Kasumi-1 (cell line): ENCODE measurements around the gene ZNF117.
A peak's percentile ranks its signal among the peaks of the same experiment; 100 is the strongest.
"Not testable (repeated sequence)": the region's sequence is repeated elsewhere in the genome, so short reads cannot be mapped to it uniquely, and the experiment has no call there.

Source experiments
- DNase-seq, 2 experiments: peaks; one replicate each; lab custom pipeline; 2025; lab: John Stamatoyannopoulos, UW

Gene ZNF117

GRCh38 chr7:64997164-64997908, 6.5 kb upstream of the ZNF117 start:
- no peak for DNase-seq

DNA sequence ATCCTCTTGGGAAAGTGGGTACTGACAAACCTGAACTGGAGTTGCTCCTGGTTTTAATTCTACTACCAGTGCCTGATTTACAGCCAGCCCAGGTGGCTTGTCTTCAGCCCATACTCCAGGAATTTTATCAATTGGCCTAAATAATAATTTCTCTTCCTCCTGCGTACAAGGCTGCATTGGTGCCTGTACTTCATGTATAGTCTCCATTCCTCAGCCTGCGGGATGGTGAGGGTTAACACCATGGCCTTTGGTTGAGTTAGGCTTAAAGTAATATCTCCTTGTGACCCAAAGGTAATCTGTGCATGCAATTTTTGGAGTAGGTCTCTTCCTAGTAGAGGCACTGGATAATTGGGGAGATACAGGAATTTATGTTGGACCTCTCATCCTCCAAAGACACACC, 5.5 kb upstream of the ZNF117 start:
- no peak for DNase-seq

DNA sequence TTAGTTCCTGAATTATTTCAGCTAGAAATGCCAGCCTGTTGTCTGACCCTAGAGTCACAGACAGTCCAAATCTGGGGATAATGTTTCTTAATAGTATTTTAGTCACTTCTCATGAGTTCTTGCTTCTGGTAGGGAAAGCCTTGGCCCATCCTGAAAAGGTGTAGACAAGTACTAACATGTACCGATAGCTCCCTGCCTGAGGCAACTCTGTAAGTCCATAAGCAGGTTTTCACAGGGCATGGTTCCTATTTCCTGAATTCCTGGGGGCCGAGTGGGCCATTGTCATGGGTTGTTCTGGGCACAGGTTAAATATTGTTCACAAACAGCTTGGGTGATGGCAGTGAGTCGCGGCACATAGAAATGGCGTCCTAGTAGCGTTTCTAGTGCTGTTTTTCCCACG, 3.1 kb upstream of the ZNF117 start:
- DNase-seq, result no peak

GRCh38 chr7:64992971-64993370, 2.1 kb upstream of the ZNF117 start:
- DNase-seq, result no peak

GRCh38 chr7:64990216-64990615, 620 bp downstream of the ZNF117 start:
- no peak for DNase-seq

GRCh38 chr7:64978497-64979203, 12.2 kb downstream of the ZNF117 start:
- DNase-seq, result no peak

- no peak for DNase-seq
These were observed 25.2 kb downstream of the ZNF117 start for GRCh38 chr7:64965594-64965993.

DNA sequence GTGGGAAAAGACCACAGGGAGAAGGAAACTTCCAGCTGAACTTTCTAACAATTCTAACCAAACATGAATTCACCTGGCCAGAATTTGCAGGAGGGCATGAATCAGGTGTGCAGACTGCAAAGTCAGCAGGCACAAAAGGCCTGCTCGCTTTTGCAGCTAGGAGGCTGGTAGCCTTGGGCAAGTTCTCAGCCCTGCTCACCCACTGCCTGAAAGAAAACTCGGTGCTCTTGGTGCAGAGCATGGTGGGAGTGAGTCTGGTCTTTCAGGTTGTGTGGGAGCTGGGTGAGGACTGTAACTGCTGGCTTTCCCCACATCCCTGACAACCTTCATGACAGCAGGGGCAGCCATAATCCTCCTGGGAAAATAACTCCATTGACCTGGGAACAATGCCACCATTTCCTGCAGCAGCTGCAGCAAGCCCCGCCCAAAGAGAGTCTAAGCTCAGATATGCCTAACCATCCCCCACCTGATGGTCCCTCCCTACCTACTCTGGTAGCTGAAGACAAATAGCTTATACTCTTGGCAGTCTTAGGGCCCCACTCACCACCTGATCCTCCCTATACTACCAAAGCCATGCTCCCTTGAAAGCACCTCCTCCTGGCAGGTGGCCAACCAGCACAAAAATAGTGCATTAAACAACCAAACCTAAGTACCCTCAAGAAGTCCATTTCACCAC, 31.6 kb downstream of the ZNF117 start:
- no peak for DNase-seq

DNA sequence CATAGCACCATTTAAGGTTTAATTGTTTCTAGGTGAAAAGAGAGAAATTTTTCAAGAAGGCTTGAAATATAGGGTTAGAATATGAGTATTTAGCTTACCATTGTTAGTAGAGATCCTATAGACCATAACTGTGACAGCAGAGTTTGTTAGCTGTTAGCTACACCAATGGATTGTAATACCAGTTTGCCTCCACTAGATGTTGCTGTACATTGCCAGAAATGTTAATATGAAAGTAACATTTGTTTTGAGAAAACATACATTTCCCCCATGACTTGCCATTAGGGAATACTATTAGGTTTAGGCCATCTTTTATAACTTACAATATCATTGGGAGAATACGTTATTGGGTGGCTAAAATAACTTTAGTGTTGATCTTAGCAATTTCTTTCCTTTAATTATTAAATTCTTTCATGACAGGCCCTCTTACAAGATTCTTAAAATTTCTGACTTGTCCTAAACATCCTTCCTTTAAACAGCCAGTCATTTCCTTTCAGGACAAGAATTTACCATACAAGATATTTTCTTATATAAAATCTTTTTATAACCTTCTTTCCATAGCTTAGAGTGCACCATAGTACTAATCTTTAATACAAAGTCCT, 39.5 kb downstream of the ZNF117 start:
- peak; percentile 72 to 74 for DNase-seq

DNA sequence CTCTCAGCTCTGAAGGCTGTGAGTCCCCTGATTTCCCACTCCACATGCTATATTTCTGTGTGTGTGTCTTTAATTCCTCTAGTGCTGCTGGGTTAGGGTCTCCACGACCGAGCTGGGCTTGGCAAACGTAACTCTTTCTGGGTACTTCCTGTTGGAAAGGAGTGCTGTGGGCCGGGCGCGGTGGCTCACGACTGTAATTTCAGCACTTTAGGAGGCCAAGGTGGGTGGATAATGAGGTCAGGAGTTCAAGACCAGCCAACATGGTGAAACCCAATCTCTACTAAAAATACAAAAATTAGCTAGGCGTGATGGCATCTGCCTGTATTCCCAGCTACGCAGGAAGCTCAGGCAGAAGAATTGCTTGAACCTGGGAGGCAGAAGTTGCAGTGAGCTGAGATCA, 40.2 kb downstream of the ZNF117 start:
- DNase-seq, result not testable (repeated sequence)

GRCh38 chr7:64948774-64949173, 42.1 kb downstream of the ZNF117 start:
- DNase-seq, result not testable (repeated sequence)

- no peak for DNase-seq
These were observed 43.4 kb downstream of the ZNF117 start for GRCh38 chr7:64947252-64948000.

DNA sequence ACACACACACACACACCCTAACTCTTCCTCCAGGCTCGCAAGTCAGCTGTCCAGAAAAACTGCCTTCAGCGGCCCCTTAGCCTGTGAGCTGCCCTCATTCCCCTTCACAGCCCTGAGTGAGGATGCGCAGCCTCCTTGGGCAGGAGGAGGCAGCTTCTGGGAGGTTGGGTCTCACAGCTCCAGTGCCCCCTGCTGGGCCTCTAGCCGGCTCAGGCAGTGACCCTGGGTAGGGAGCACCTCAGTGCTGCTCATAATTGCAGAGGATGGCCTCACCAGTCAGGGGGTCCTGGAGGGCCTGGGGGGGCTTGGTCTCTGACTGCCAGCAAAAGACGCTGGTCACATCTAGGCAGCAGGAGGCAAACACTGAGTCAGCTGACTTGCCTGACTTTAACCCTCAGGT, 44.1 kb downstream of the ZNF117 start:
- peak; percentile 17 to 34 for DNase-seq

GRCh38 chr7:64945503-64946175, 45.2 kb downstream of the ZNF117 start:
- no peak for DNase-seq

DNA sequence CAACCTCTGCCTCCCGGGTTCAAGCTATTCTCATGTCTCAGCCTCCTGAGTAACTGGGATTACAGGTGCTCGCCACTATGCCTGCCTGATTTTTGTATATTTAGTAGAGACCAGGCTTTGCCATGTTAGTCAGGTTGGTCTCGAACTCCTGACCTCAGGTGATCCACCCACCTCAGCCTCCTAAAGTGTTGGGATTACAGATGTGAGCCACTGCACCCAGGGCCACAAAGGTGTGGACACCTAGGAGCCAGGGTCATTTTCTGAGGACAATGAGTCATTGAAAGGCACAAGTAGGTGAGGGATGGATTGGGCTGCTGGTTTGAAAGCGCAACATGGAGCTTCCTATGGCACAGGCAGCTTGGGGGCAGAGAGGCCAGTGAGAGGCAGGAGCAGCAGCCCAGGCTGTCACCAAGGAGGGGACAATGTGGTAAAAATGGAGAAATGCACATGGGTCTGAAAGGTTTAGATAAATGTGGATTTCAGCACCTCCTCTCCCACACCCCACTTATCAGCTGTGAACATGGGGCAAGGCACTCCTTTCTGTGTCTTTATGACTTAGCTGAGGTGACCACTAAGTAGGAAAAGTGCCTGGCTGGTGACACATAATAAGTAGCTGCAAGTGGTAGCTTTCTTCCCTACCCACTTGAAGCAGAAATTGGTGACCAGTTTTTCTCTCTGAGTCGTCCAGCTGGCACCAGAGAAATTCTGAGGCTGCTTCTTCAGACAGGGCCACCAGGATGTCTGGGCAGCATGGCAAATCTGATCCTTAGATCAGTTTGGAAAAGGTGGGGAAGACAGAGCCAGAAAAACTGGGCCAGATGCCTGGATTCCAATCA, 46.0 kb downstream of the ZNF117 start:
- not testable (repeated sequence) for DNase-seq

GRCh38 chr7:64940021-64940420, 50.8 kb downstream of the ZNF117 start:
- not testable (repeated sequence) for DNase-seq

DNA sequence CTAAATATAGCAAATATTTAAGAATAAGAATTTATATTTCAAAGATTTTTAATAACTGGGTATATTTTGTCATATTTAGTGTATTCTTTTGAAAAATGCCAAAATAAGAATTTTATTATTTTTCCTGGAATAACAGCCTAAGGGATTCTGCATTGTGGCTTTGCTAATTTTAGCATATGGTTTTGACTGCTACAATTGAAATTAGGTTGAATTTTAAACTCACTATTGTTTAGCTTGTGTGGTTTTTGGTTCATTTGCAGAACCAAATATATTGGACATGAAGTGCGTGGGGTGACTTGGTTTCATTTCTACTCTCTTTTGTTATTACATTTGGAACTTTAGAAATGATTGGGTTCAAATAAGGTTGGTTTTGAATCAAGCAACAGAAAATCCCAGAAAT, 52.3 kb downstream of the ZNF117 start:
- no peak for DNase-seq

GRCh38 chr7:64934478-64934877, 56.4 kb downstream of the ZNF117 start:
- DNase-seq, result no peak

DNA sequence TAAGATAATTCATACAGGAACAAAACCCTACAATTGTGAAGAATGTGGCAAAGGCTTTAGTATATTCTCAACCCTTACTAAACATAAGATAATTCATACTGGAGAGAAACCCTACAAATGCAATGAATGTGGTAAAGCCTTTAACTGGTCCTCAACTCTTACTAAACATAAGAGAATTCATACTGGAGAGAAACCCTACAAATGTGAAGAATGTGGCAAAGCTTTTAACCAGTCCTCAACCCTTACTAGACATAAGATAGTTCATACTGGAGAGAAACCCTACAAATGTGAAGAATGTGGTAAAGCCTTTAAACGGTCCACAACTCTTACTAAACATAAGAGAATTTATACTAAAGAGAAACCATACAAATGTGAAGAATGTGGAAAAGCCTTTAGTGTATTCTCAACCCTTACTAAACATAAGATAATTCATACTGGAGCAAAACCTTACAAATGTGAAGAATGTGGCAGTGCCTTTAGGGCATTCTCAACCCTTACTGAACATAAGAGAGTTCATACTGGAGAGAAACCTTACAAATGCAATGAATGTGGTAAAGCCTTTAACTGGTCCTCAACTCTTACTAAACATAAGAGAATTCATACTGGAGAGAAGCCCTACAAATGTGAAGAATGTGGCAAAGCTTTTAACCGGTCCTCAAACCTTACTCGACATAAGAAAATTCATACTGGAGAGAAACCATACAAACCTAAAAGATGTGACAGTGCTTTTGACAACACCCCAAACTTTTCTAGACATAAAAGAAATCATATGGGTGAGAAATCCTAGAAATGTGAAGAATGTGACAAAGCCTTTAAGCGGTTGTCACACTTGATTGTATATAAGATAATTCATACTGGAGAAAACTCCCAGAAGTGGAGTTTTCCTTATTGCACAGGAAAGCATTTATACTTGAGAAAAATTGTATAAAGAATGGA, 62.3 kb downstream of the ZNF117 start:
- DNase-seq, result not testable (repeated sequence)
